ENCODE results near the gene ZNF618. TPM values are rescaled to one million over a fixed set of nuclear protein-coding genes. Genes with fewer than 3 reads are reported as not detected.

The ZNF618 gene
- total RNA-seq, 1 donor from 2014 or later: 0.25 TPM

DNA sequence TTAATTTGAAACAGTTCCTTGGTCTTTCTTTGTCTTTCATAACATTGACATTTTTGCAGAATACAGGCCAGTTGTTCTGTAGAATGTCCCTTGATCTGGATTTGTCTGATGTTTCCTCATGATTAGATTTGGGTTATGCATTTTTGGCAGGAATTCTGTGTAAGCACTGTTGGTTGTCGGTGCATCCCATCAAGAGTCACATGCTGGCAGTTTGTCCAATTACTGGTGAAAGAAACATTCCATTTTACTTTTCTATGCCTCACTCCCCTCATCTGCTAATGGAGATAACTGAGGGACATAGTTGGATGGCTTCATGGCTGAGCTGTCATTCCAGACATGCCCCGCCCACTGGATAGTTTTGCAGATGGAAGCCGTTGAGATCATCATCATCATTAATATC is 7.6 kb upstream of the ZNF618 start:
- Mint-ChIP-seq H3K27ac (no peak overlapping the region), H3K27me3 (ENCODE audit: low read depth) (peaks cover 10% of the 10 kb centered on the region), H3K4me1 (ENCODE audit: low read depth) (no peaks in the 10 kb centered on the region), H3K4me3 (ENCODE audit: low read depth) (no peak overlapping the region), H3K36me3 (ENCODE audit: low read depth) (no peaks in the 10 kb centered on the region), H3K9me3 (no peaks in the 10 kb centered on the region)
- intact Hi-C loops (cut with micrococcal nuclease): no loop called here
- no peak for DNase-seq (ENCODE audit: low spot score)

DNA sequence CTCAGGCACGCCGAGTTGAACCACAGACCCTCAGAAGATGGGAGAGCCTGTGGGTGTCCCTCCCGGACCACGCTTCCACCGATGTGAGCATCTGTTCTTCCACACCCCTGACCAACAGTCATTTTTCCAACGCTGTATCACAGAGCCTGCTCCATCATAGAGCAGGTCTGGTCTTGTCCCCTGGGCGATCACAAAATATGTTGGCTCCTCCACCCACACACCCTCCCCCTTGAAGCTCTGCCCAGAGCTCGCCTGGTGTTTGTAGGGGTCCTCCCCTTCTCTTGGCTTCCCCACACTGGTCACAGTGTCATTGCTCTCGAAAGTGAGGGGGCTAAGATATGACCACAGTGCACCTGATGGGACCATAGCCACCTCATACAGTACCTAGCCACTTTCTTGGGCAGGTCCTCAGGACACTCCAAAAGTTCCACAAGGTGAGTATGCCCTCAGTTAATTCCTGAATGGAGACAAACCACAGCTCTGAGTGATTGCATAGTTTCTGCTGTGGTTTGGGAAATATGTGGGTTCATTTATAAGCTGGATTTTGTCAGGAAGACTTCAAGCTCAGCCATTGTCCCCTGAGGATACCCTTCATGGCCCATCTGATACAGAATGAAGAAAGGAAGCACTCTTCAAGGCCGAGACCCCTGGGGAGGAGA is 3.5 kb upstream of the ZNF618 start:
- Mint-ChIP-seq H3K27ac (no peak overlapping the region), H3K9me3 (no peaks in the 10 kb centered on the region), H3K4me3 (ENCODE audit: low read depth) (no peak overlapping the region), H3K27me3 (ENCODE audit: low read depth) (peaks cover 32% of the 10 kb centered on the region), H3K4me1 (ENCODE audit: low read depth) (peaks cover 4% of the 10 kb centered on the region), H3K36me3 (ENCODE audit: low read depth) (peaks cover 3% of the 10 kb centered on the region)
- intact Hi-C loops (cut with micrococcal nuclease): no loop called here
- DNase-seq (ENCODE audit: low spot score): no peak

DNA sequence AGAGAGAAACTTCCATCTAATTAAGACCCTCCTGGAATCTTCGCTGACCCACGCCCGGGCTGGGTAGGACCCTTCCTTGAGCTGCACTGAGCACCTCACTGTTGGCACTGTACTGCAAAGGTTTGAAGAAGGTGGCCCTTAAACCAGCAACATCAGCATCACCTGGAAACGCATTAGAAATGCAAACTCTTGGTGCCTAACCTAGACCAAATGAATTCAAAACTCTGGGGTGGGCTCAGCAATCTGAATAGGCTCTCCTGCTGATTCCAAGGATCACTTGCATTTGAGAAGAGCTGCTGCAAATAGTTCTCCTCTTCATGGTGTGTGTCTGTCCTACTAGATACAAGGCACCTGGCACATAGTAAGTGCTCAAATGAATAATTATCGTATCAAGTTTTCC is 2.7 kb upstream of the ZNF618 start:
- Mint-ChIP-seq H3K27me3 (ENCODE audit: low read depth) (peaks cover 33% of the 10 kb centered on the region), H3K4me1 (ENCODE audit: low read depth) (peaks cover 4% of the 10 kb centered on the region), H3K36me3 (ENCODE audit: low read depth) (peaks cover 3% of the 10 kb centered on the region), H3K27ac (no peak overlapping the region), H3K4me3 (ENCODE audit: low read depth) (no peak overlapping the region), H3K9me3 (no peaks in the 10 kb centered on the region)
- intact Hi-C loops (cut with micrococcal nuclease): no loop called here
- DNase-seq (ENCODE audit: low spot score): no peak

DNA sequence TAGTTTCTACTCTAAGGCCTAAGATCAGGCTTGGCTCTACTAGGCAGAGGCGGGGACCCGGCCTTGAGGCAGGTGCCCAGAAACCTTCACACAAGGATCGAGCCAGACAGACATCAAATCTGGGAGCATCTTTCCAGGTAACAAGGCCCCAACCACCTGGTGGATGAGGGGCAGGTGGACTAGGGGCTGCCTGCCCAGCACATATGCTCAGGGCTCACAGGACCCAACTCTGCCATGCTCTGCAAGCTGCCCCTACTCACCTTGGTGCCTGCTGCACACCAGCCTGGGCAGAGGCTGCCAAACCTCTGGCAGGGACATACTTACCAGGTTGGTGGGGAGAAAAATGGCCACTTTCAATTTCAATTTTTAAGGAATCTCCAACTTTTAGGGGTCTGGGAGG is 2.2 kb upstream of the ZNF618 start:
- intact Hi-C loops (cut with micrococcal nuclease): no loop called here
- Mint-ChIP-seq H3K27ac (no peak overlapping the region), H3K27me3 (ENCODE audit: low read depth) (peaks cover 33% of the 10 kb centered on the region), H3K4me1 (ENCODE audit: low read depth) (peaks cover 4% of the 10 kb centered on the region), H3K9me3 (no peaks in the 10 kb centered on the region), H3K4me3 (ENCODE audit: low read depth) (no peak overlapping the region), H3K36me3 (ENCODE audit: low read depth) (peaks cover 3% of the 10 kb centered on the region)
- DNase-seq (ENCODE audit: low spot score): no peak

DNA sequence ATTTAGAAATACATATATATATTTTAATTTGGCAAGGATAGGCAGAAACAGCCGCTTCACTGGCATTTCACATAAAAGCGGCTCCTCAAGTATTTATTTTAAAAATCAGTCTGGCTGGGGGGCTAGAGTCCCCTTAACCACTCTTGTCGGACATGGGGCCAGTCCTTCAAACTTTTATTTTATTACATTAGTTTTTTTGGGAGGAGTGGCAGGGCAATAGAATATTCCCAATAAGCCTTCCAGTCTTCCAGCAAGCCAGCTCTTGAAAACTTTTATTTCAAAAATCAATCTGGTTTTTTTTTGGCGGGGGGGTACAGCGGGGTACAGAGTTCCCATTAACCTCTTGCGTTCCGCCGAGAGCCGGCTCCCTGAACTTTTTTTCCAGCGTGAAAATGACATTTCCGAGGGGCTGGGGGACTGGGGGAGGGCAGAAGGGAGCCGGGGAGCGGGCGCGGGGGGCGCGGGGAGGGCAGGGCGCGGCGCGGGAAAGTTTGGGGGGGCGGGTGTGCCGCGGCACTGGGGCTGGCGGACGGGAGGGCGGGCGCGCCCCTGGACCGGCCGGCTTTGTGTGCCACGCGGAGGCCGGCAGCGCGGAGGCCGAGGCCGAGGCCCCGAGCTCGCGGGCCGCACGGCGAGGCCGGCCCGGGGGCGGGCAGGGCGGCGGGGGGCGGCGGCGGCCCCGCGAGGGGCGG is 504 bp upstream of the ZNF618 start:
- DNase-seq (ENCODE audit: low spot score): no peak
- Mint-ChIP-seq H3K9me3 (no peaks in the 10 kb centered on the region), H3K36me3 (ENCODE audit: low read depth) (peaks cover 3% of the 10 kb centered on the region), H3K4me3 (ENCODE audit: low read depth) (peak overlapping the region; percentile 54), H3K27ac (no peak overlapping the region), H3K27me3 (ENCODE audit: low read depth) (peaks cover 33% of the 10 kb centered on the region), H3K4me1 (ENCODE audit: low read depth) (peaks cover 4% of the 10 kb centered on the region)
- intact Hi-C loops (cut with micrococcal nuclease): loop anchor here (2.0 kb wide), 1 partner anchor 69 kb away; no protein-coding TSS in a partner anchor

DNA sequence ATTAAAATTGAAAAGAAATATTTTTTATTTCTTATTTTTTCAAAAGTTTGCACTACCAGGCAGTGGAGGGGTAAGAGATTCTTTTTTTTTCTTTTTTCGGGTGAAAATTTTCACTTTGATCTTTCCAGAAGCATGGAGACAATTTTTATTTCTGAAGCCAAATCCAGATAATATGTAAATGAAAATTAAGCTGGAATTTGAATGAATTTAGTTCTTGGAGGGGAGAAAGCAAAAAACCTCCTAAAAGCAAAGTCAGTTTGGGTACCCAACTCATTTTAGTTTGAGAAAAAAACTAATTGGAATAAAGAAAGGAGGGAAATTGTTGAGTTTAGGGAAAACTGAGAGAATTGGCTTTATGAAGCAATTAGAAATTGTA is 872 bp downstream of the ZNF618 start:
- peak overlapping the region; percentile 90 for H3K4me3 Mint-ChIP-seq (ENCODE audit: low read depth)
- H3K36me3 Mint-ChIP-seq (ENCODE audit: low read depth): peaks cover 3% of the 10 kb centered on the region
- no peak for DNase-seq (ENCODE audit: low spot score)

DNA sequence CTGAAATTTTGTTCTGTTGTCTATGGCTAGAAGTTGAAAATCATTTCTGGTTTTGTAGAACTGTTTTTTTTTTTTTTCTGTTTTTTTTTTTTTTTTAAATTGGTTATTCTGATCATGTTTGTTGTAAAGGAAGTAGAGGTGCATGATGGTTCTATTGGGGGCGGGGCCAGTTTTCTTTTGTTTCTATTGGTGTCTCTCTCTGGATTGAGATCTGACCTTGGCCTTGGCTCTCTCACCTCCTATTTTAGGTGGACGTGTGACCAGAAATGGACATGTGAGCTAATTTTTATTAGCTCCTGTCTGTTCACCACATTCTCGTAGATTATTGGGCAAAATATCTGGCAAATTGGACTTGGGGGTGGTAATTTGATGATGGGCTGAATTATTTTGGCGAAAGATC is 3.2 kb downstream of the ZNF618 start:
- Mint-ChIP-seq H3K27me3 (ENCODE audit: low read depth) (peaks cover 25% of the 10 kb centered on the region), H3K9me3 (no peaks in the 10 kb centered on the region), H3K4me1 (ENCODE audit: low read depth) (peaks cover 4% of the 10 kb centered on the region), H3K36me3 (ENCODE audit: low read depth) (peaks cover 3% of the 10 kb centered on the region), H3K4me3 (ENCODE audit: low read depth) (no peak overlapping the region), H3K27ac (no peak overlapping the region)
- intact Hi-C loops (cut with micrococcal nuclease): no loop called here
- no peak for DNase-seq (ENCODE audit: low spot score)

More for the DNA sequence above, 872 bp downstream of the ZNF618 start:
- intact Hi-C loops (cut with micrococcal nuclease): loop anchor here (2.0 kb wide), 1 partner anchor 70 kb away; no protein-coding TSS in a partner anchor
- Mint-ChIP-seq H3K4me1 (ENCODE audit: low read depth) (peaks cover 4% of the 10 kb centered on the region), H3K9me3 (no peaks in the 10 kb centered on the region), H3K27ac (peak overlapping the region; percentile 56), H3K27me3 (ENCODE audit: low read depth) (peaks cover 34% of the 10 kb centered on the region)

DNA sequence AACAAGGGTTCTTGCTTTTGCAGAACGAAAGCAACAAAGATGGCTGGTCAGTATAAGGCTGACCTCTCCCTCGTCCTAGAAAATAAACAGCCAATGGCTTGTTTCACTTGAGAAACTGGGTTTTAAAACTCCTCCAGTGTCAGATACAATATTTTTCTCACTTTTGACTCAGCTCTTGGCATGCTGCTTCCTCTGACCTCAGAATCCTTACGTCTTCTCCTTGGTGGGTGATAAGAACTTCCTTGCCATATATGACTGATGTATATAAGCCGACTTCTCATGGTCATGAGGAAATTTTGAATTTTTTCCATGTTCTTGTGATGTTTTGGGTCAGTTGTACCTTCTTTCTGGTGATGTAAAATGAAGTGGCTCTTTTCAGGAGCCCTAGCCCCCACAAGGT is 3.8 kb downstream of the ZNF618 start:
- Mint-ChIP-seq H3K36me3 (ENCODE audit: low read depth) (peaks cover 3% of the 10 kb centered on the region), H3K9me3 (no peaks in the 10 kb centered on the region), H3K4me3 (ENCODE audit: low read depth) (no peak overlapping the region), H3K27me3 (ENCODE audit: low read depth) (peaks cover 19% of the 10 kb centered on the region), H3K27ac (no peak overlapping the region), H3K4me1 (ENCODE audit: low read depth) (peaks cover 4% of the 10 kb centered on the region)
- no peak for DNase-seq (ENCODE audit: low spot score)
- intact Hi-C loops (cut with micrococcal nuclease): no loop called here

DNA sequence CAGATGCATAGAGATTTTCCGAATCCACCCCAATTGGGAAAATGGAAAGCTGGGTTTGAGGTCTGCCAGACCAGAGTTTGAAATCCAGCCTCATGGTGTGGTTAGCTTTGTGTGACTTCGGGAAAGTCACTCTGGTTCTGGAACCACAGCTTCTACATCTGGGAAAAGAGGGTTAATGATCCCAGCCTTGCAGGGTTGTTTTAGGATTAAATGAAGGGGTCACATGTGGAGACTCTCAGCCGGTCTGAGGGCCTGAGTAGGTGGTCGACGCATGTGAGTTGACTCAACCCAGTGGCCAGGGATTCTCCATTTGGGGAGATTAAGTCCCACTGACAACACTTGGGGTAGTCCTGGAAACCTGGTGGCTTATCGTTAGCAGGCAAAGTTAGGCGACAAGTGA is 6.1 kb downstream of the ZNF618 start:
- Mint-ChIP-seq H3K36me3 (ENCODE audit: low read depth) (no peaks in the 10 kb centered on the region), H3K27ac (no peak overlapping the region), H3K27me3 (ENCODE audit: low read depth) (peaks cover 12% of the 10 kb centered on the region), H3K9me3 (no peaks in the 10 kb centered on the region), H3K4me1 (ENCODE audit: low read depth) (peaks cover 17% of the 10 kb centered on the region), H3K4me3 (ENCODE audit: low read depth) (no peak overlapping the region)
- intact Hi-C loops (cut with micrococcal nuclease): no loop called here
- no peak for DNase-seq (ENCODE audit: low spot score)

DNA sequence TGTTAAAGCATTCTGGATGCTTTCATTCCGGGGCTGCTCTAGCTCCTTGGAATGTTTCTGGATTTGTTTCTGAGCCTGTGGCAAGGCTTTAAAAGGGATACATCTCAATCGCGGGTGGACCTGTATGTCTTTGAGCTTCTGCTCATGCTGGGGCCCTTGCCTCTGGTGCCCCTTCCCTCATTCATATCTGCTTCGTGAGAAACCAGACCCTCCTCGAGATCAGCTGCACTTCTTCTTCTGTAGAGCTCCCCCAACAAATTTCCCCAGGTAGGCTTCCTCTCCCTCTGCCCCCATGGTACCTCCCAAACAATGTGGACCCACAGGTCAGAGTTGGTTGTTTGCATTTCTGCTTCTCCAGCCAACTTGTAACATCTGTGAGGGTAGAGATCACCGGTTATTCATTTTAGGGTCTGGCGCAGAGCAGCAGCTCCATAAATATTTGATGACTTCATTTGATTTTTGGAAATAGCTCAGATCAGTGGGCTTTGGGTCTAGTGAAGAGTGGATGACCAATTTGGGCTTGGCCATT is 6.6 kb downstream of the ZNF618 start:
- Mint-ChIP-seq H3K27ac (no peak overlapping the region), H3K36me3 (ENCODE audit: low read depth) (no peaks in the 10 kb centered on the region), H3K27me3 (ENCODE audit: low read depth) (peaks cover 8% of the 10 kb centered on the region), H3K4me3 (ENCODE audit: low read depth) (no peak overlapping the region), H3K4me1 (ENCODE audit: low read depth) (peaks cover 20% of the 10 kb centered on the region), H3K9me3 (no peaks in the 10 kb centered on the region)
- no peak for DNase-seq (ENCODE audit: low spot score)
- intact Hi-C loops (cut with micrococcal nuclease): no loop called here

DNA sequence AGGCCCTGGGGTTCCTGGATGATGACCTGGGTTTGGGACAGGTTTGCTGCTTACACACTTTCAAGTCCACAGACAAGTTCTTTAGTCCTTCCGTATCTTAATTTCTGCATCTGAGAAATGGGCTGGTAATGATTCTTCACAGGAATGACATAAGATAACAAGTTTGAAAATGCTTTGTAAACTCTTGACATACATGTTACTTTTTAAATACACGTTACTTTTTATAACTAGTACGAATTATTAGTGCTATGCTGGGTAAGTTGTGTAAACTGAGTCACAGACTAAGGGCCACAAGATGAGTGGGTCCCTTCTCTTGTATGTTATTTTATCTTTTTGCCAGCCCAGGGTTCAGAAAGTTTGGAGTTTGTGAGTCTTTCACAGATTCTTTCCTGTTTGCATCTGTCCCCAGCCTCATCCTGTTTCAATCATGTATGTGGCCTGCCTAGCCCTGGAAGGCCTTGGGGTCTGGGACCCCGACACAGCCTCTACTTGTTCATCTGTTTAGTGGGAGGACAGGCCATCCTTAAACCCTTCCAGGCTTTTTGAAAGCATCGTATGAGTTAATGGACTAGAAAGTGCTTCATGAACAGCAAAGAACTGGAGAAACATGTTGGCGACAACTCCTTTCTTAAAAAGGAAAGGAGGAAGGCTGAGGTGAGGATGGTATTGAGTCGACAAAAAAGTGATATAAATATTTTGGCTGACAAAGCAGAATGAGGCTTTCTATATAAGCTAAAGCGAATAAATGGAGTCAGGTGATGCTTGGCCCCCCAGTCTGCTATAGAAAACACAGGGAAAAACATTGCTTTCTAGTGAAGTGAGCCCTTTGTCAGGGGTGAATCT is 9.3 kb downstream of the ZNF618 start:
- H3K4me1 Mint-ChIP-seq (ENCODE audit: low read depth): peaks cover 20% of the 10 kb centered on the region
- no peak overlapping the region for H3K4me3 Mint-ChIP-seq (ENCODE audit: low read depth)
- no peak for DNase-seq (ENCODE audit: low spot score)
- peaks cover 7% of the 10 kb centered on the region for H3K27me3 Mint-ChIP-seq (ENCODE audit: low read depth)
- peaks cover 7% of the 10 kb centered on the region for H3K9me3 Mint-ChIP-seq
- H3K27ac Mint-ChIP-seq: no peak overlapping the region
- no peaks in the 10 kb centered on the region for H3K36me3 Mint-ChIP-seq (ENCODE audit: low read depth)
- intact Hi-C loops (cut with micrococcal nuclease): no loop called here

DNA sequence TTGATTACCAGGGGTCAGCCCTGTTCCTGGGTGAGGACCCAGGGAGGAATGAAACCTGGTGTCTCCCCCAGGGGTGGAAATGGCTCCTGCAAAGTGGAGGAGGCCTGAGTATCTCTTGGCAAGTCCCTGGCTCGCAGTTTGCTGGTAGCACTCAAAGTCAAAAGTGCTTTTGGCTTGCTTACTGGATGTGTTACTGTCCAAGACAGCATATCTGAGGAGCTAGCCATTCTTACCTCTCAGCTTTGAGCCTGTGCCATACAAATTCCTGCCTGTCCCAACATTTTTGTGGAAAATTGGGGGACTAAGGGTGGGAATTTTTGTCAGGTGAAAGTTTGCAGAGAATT is 9.9 kb downstream of the ZNF618 start:
- Mint-ChIP-seq H3K27me3 (ENCODE audit: low read depth) (peaks cover 8% of the 10 kb centered on the region), H3K4me3 (ENCODE audit: low read depth) (peak overlapping the region; percentile 58), H3K27ac (peak overlapping the region; percentile 15), H3K4me1 (ENCODE audit: low read depth) (peaks cover 20% of the 10 kb centered on the region), H3K36me3 (ENCODE audit: low read depth) (no peaks in the 10 kb centered on the region), H3K9me3 (peaks cover 7% of the 10 kb centered on the region)
- intact Hi-C loops (cut with micrococcal nuclease): no loop called here
- no peak for DNase-seq (ENCODE audit: low spot score)

DNA sequence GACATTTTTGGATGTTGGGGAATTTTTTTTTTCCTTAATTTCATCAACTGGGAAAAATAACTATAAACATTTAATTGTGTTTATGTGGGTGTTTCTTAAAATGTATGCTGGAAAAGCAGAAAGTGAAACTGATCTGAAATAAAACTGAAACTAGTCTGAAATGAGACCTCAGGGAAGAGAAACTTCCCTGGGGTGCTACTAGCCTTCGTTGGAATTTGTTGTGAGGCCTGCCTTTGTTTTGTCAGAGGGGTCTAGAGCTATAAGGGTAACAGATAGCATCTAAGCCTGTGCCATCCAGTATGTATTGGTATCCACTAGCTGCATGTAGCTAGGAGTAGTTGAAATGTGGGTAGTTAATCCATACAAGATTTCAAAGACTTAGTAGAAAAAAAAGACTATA is 10.4 kb downstream of the ZNF618 start:
- no peaks in the 10 kb centered on the region for H3K36me3 Mint-ChIP-seq (ENCODE audit: low read depth)
- H3K27ac Mint-ChIP-seq: no peak overlapping the region
- peaks cover 10% of the 10 kb centered on the region for H3K27me3 Mint-ChIP-seq (ENCODE audit: low read depth)
- DNase-seq (ENCODE audit: low spot score): no peak
- H3K4me3 Mint-ChIP-seq (ENCODE audit: low read depth): no peak overlapping the region
- H3K4me1 Mint-ChIP-seq (ENCODE audit: low read depth): peaks cover 20% of the 10 kb centered on the region
- peaks cover 7% of the 10 kb centered on the region for H3K9me3 Mint-ChIP-seq
- intact Hi-C loops (cut with micrococcal nuclease): no loop called here

Measured in activated T-helper 2 cell treated with anti-CD3 and anti-CD28 coated beads, Interferon-gamma antibody, Interleukin-2, Interleukin-4, amounts not matched to agents 10 μg/mL and 5 μg/mL and 100 μg/mL, durations not matched to agents 14 hours and 24 hours and 36 hours (primary cell).